GM12875 (cell line): ENCODE data around the gene FGFR2.

Experiments
- H3K4me3 ChIP-seq: one replicate; pipeline ENCODE4 v1.5.1; 2011; ENCODE audit warnings: low read depth, low read length, control low read depth
- TF ChIP-seq, protein P1 (sequence below): IDR thresholded peaks from 2 replicates; pipeline ENCODE4 v1.5.1; 2011; ENCODE audit warnings: low read depth, mild to moderate bottlenecking, control low read depth, inconsistent platforms, low read length, moderate library complexity, borderline replicate concordance; ENCODE audit not compliant: insufficient read depth

The FGFR2 gene

DNA sequence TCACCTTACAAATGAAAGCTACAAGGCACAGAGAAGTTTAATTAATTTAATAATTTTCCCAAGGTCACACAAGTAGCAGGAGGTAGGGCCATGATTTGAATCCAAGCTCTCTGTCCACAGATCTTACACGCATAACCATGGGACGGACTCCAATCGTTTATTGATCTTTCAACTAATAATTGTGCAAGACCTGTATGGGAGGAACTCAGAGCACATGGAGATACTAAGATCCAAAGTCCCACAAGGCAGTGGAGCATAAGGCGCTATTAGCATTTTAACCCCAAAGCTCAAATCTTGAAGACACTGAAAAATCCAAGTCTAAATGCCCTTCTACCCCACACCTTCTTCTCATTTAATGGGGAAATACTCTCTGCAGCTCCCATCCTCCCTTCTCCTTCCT lies 143.5 kb downstream of the FGFR2 start:
- TF ChIP-seq, protein P1, sequence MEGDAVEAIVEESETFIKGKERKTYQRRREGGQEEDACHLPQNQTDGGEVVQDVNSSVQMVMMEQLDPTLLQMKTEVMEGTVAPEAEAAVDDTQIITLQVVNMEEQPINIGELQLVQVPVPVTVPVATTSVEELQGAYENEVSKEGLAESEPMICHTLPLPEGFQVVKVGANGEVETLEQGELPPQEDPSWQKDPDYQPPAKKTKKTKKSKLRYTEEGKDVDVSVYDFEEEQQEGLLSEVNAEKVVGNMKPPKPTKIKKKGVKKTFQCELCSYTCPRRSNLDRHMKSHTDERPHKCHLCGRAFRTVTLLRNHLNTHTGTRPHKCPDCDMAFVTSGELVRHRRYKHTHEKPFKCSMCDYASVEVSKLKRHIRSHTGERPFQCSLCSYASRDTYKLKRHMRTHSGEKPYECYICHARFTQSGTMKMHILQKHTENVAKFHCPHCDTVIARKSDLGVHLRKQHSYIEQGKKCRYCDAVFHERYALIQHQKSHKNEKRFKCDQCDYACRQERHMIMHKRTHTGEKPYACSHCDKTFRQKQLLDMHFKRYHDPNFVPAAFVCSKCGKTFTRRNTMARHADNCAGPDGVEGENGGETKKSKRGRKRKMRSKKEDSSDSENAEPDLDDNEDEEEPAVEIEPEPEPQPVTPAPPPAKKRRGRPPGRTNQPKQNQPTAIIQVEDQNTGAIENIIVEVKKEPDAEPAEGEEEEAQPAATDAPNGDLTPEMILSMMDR: no peak
- H3K4me3 ChIP-seq: no peak overlapping the region

DNA sequence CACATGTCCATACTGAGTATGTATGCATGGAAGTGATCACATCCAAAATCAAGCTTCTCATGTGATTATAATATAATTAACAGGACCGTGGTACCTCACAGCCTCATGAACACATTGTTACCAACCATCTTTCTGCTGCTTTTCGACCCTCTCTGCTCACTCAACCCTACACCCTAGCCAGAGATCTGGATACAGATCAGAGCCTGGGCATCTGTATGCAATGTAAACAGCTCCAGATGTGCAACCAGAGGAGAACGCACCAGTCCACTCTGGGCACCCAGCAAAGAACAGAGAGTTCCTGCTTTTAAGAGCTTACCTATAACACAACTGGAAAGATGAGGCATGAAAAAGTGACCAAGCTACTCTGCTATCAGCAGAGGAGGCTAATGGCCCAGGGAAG lies 145.1 kb downstream of the FGFR2 start:
- no peak overlapping the region for H3K4me3 ChIP-seq
- TF ChIP-seq, protein P1: no peak

DNA sequence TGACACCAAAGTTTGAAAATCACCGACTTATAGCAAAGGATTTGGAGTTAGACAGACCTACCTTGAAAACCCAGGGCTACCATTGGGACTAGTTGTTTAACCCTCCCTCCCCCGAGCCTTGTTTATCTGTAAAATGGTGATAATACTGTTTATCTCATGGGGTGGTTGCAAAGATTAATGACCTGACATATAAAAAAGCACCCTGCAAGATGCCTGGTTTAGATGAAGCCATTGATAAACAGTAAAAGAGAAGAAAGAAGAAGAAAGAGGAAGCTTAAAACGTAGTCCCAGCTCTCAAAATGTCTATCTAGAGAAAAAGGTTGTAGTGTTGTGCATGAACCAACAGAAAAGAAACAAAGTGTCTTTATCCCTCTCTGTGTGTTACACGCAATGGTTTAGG lies 145.7 kb downstream of the FGFR2 start:
- TF ChIP-seq, protein P1: no peak
- no peak overlapping the region for H3K4me3 ChIP-seq

GRCh38 chr10:121450247-121450646 lies 148.0 kb downstream of the FGFR2 start:
- TF ChIP-seq, protein P1: no peak
- H3K4me3 ChIP-seq: no peak overlapping the region

DNA sequence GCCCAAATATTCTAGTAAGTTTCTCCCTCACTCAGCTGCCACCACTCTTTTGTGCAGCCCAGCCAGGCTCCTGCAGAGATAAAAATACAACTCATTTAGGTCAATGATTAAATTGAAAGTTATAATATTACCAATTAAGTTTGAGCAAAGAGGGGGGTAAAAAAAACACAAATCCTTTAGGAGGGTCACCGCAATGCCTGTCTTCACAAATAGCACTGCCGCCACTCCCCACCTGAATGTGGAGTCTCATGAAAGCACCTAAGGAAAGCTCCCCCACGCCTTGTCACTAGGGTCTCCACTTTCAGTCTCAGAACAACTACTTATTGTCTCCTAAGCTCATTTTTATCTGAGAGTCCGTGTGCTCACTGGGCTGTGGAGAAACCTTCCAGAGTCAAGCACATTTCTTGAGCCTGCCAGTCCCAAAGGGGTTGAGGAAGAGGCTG lies 148.7 kb downstream of the FGFR2 start:
- H3K4me3 ChIP-seq: no peak overlapping the region
- TF ChIP-seq, protein P1: no peak

GRCh38 chr10:121448766-121449421 lies 149.3 kb downstream of the FGFR2 start:
- TF ChIP-seq, protein P1: no peak
- H3K4me3 ChIP-seq: no peak overlapping the region

DNA sequence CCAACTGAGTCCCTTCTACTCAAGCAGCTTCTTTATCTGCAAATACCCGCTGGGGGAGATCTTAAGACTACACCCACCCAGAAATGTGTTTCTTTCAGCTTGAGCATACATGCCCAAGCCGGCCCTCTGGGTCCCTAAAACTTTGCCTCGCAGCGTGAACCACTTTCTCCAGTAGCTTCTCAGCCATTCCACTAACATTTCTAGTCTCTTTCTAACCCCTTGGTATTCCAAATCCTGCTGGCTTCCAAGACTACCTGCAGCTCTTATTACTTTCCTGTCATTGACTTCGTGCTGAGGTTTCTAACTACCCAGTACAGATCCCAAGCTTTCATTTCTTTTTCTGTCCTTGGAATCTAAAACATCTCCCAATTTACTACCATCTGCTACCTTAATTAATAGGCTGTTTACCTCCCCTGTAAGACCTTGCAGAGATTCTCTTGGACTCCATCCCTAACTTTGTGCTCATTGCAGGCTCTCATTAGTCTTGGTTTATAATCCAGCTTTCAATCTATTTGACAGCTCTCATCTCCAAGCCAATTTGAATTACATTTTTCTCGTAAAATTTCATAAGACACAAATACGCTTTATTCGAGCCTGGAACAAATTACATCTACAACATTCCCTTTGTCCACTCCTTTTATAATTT lies 153.6 kb downstream of the FGFR2 start:
- no peak overlapping the region for H3K4me3 ChIP-seq
- TF ChIP-seq, protein P1: no peak
